ENCODE measurements around the gene C19orf25.
"Not testable (repeated sequence)": the region's sequence is repeated elsewhere in the genome, so short reads cannot be mapped to it uniquely, and the experiment has no call there.

GRCh38 chr19:1477056-1477455 is 2.0 kb downstream of the C19orf25 start:
- not testable (repeated sequence) for TF ChIP-seq CREB5 (CRISPR knock-in tag; IDR thresholded peaks at IDR 0.05; ENCODE audit: low read depth); RARB (CRISPR knock-in tag; IDR thresholded peaks at IDR 0.05); ARNTL (CRISPR knock-in tag; IDR thresholded peaks at IDR 0.05; ENCODE audit: borderline replicate concordance, low read depth); CSRNP3 (CRISPR knock-in tag; IDR thresholded peaks at IDR 0.05)

All from SK-N-SH treated with all-trans-retinoic acid at 6 μM for 48 hours (cell line).